ENCODE results near the gene SENP1. TPM values are rescaled to one million over a fixed set of nuclear protein-coding genes. Genes with fewer than 3 reads are reported as not detected.
A peak's percentile ranks its signal among the peaks of the same experiment; 100 is the strongest.

The SENP1 gene
- total and polyA plus RNA-seq, 2 of the 13 experiments (the other 11 are each of a cell fraction or from before 2014, with no cell fraction given), result 14.0 to 20.2 TPM

GRCh38 chr12:48021485-48022179 is 84.2 kb downstream of the SENP1 start:
- in situ Hi-C loops (cut with HindIII; ENCODE audit: extremely low pct_ligation_motif_present, low pct_unique_long_range_greater_than_20kb), result no loop called here
- POLR2A ChIA-PET, result interaction anchor here (1.4 kb wide), 1 partner anchor 16 kb away, joined by 3 read pairs; no protein-coding TSS in a partner anchor
- CTCF ChIA-PET (ENCODE audit: low intra/inter-chr PET ratio, low total read pairs), result no interaction called here

GRCh38 chr12:48019639-48020265 is 86.1 kb downstream of the SENP1 start:
- H3K4me3 ChIP-seq (replicated peaks in 1 of 3; ENCODE audit: insufficient read depth in 1 of 3, low read depth in 2 of 3, low read length in 3 of 3), result no peak overlapping the region
- ATAC-seq (no peak), DNase-seq (ENCODE audit: low spot score) (no peak), FAIRE-seq (no peak)
- no peak overlapping the region for H3K9ac ChIP-seq (ENCODE audit: insufficient read depth, low read depth, low read length)
- POLR2A ChIA-PET, result no interaction called here
- TF ChIP-seq ZNF563 (CRISPR knock-in tag; IDR thresholded peaks at IDR 0.05) (no peak), KDM6A (CRISPR knock-in tag; IDR thresholded peaks at IDR 0.05; ENCODE audit: low read depth) (no peak), TOE1 (CRISPR knock-in tag; IDR thresholded peaks at IDR 0.05) (no peak)
- no peaks in the 10 kb centered on the region for H3K27me3 ChIP-seq (ENCODE audit: control insufficient read depth in 1 of 2, insufficient read depth in 2 of 2, low read length in 2 of 2)
- H3K27ac ChIP-seq (ENCODE audit: extremely low read length, insufficient read depth, low read length), result no peak overlapping the region
- CTCF ChIA-PET (ENCODE audit: low intra/inter-chr PET ratio, low total read pairs), result no interaction called here
- intact Hi-C loops (cut with micrococcal nuclease; ENCODE audit: unreplicated experiment), result loop anchor here (10.0 kb wide), 1 partner anchor 55 kb away; the partner anchor contains the start of gene TMEM106C
- no peaks in the 10 kb centered on the region for H3K79me2 ChIP-seq (ENCODE audit: insufficient read depth, low read length)
- peaks cover 65% of the 10 kb centered on the region for H3K4me1 ChIP-seq (ENCODE audit: insufficient read depth, low read length)
- H3K36me3 ChIP-seq (replicated peaks in 1 of 2; ENCODE audit: control insufficient read depth in 1 of 2, insufficient read depth in 2 of 2, low read length in 2 of 2), result no peaks in the 10 kb centered on the region
- WGBS (ENCODE audit: low lambda C conversion rate), result 51% methylated on average over 3 of the region's 3 CpGs
- BruUV-seq (replicated peaks), result no TSS peak
- H2AFZ ChIP-seq (ENCODE audit: low read length), result no peak overlapping the region
- H4K20me1 ChIP-seq (ENCODE audit: insufficient read depth, low read length), result no peaks in the 10 kb centered on the region
- H3K4me2 ChIP-seq (ENCODE audit: low read depth, low read length), result no peak overlapping the region
- H3K9me3 ChIP-seq (ENCODE audit: low read length), result no peaks in the 10 kb centered on the region
- in situ Hi-C loops (cut with HindIII; ENCODE audit: extremely low pct_ligation_motif_present, low pct_unique_long_range_greater_than_20kb), result no loop called here

More at GRCh38 chr12:48021485-48022179, 84.2 kb downstream of the SENP1 start:
- H3K27me3 ChIP-seq (ENCODE audit: control insufficient read depth in 1 of 2, insufficient read depth in 2 of 2, low read length in 2 of 2), result peaks cover 2 to 3% of the 10 kb centered on the region in 2 experiments; a peak in 1 of 5 replicates
- no peak overlapping the region for H3K27ac ChIP-seq (ENCODE audit: extremely low read length, insufficient read depth, low read length)
- no peaks in the 10 kb centered on the region for H4K20me1 ChIP-seq (ENCODE audit: insufficient read depth, low read length)
- ATAC-seq (no peak; the same call in 2 of the 3 replicates), DNase-seq (ENCODE audit: low spot score) (no peak), FAIRE-seq (no peak)
- H3K4me1 ChIP-seq (ENCODE audit: insufficient read depth, low read length), result peaks cover 74% of the 10 kb centered on the region
- WGBS (ENCODE audit: low lambda C conversion rate), result 5% methylated on average over 5 of the region's 5 CpGs
- no peak overlapping the region for H2AFZ ChIP-seq (ENCODE audit: low read length)
- BruUV-seq (replicated peaks), result no TSS peak
- no peak for TF ChIP-seq JUN (CRISPR knock-in tag; IDR thresholded peaks at IDR 0.05)
- no peak for TF ChIP-seq ZNF432 (CRISPR knock-in tag; IDR thresholded peaks at IDR 0.05; ENCODE audit: borderline replicate concordance)
- H3K4me2 ChIP-seq (ENCODE audit: low read depth, low read length), result 0 out of 2 replicates have a peak overlapping the region, but pooled peaks have one; percentile 15
- no peaks in the 10 kb centered on the region for H3K9me3 ChIP-seq (ENCODE audit: low read length)
- H3K79me2 ChIP-seq (ENCODE audit: insufficient read depth, low read length), result no peaks in the 10 kb centered on the region
- H3K4me3 ChIP-seq (replicated peaks in 1 of 3; ENCODE audit: insufficient read depth in 1 of 3, low read depth in 2 of 3, low read length in 3 of 3), result no peak overlapping the region
- no peaks in the 10 kb centered on the region for H3K36me3 ChIP-seq (replicated peaks in 1 of 2; ENCODE audit: control insufficient read depth in 1 of 2, insufficient read depth in 2 of 2, low read length in 2 of 2)
- H3K9ac ChIP-seq (ENCODE audit: insufficient read depth, low read depth, low read length), result no peak overlapping the region
- intact Hi-C loops (cut with micrococcal nuclease; ENCODE audit: unreplicated experiment), result loop anchor here (2.0 to 10.0 kb wide), 2 partner anchors 17 to 57 kb away; partner anchors contain the start of genes COL2A1 and TMEM106C

Data from HepG2 (cell line).